HepG2 (cell line): Measurements from ENCODE around the gene PPP1R7. TPM values are rescaled to one million over a fixed set of nuclear protein-coding genes. Genes with fewer than 3 reads are reported as not detected.

Experiments used
- CHCHD3 ChIP-seq: sonication (generic); formaldehyde crosslinking; IDR thresholded peaks from 2 replicates; pipeline ENCODE4 v1.8.0; 2022; ENCODE audit warnings: mild to moderate bottlenecking, missing genetic modification reagents, moderate library complexity
- ZBTB7A ChIP-seq: sonication (generic); formaldehyde crosslinking; IDR thresholded peaks from 2 replicates; pipeline ENCODE4 v1.8.0; 2022; ENCODE audit warnings: mild to moderate bottlenecking, missing genetic modification reagents
- ZNF333 ChIP-seq: sonication (generic); formaldehyde crosslinking; IDR thresholded peaks from 2 replicates; pipeline ENCODE4 v1.4.0; 2020; ENCODE audit warnings: mild to moderate bottlenecking, missing genetic modification reagents, borderline replicate concordance
- ZNF557 ChIP-seq: sonication (generic); formaldehyde crosslinking; IDR thresholded peaks from 2 replicates; pipeline ENCODE4 v1.4.0; 2020; ENCODE audit warnings: missing genetic modification reagents
- ZNF7 ChIP-seq: IDR thresholded peaks from 2 replicates; pipeline ENCODE4 v1.6.1; 2016; ENCODE audit warnings: missing biosample characterization, missing genetic modification reagents
- ZNF75D ChIP-seq: sonication (generic); formaldehyde crosslinking; IDR thresholded peaks from 2 replicates; pipeline ENCODE4 v1.8.1; 2023; ENCODE audit warnings: missing genetic modification reagents, mild to moderate bottlenecking, borderline replicate concordance
- polyA plus RNA-seq, 8 experiments: library from polyadenylated mRNA; depleted of rRNA in 3 of 8; stranded (reverse) in 7 of 8; unstranded in 1 of 8; fragments of >200 nt; fragmentation: Illumina TruSeq in 4 of 8; extraction: Trizol in 4 of 8; gene quantifications; 2 replicates each; pipeline versions ENCODE4 v1.2.1 to v1.2.3, GENCODE V29; 2011 to 2016; ENCODE audit warnings: low read depth in 4 of 8, missing spikeins in 1 of 8, mixed read lengths in 1 of 8; ENCODE audit not compliant: insufficient read depth in 1 of 8
- total RNA-seq, 5 experiments: library from RNA; depleted of rRNA; stranded (reverse); fragments of >200 nt; fragmentation: Illumina TruSeq; extraction: Trizol; gene quantifications; 2 replicates each; pipeline ENCODE4 v1.2.3, GENCODE V29; 2016; ENCODE audit warnings: low read depth in 1 of 5
- TF ChIP-seq, protein P1 (sequence below): sonication (generic); formaldehyde crosslinking; IDR thresholded peaks from 2 replicates; pipeline ENCODE4 v1.5.0; 2020; ENCODE audit warnings: mild to moderate bottlenecking, missing genetic modification reagents, moderate library complexity
- TF ChIP-seq, protein P2 (sequence below): sonication (generic); formaldehyde crosslinking; IDR thresholded peaks from 2 replicates; pipeline ENCODE4 v1.4.0; 2020; ENCODE audit warnings: missing genetic modification reagents
- TF ChIP-seq, protein P3 (sequence below): conservative IDR thresholded peaks from 2 replicates; pipeline ENCODE4 v1.6.1; 2018; ENCODE audit warnings: missing genetic modification reagents
- TF ChIP-seq, protein P4 (sequence below): sonication (generic); formaldehyde crosslinking; IDR thresholded peaks from 2 replicates; pipeline ENCODE4 v1.5.0; 2020; ENCODE audit warnings: missing genetic modification reagents
- TF ChIP-seq, protein P5 (sequence below), 2 experiments: sonication (generic) in 1 of 2; formaldehyde crosslinking in 1 of 2; IDR thresholded peaks; 2 replicates each; pipeline versions ENCODE4 v1.6.1 to v1.9.0; 2014 to 2022; ENCODE audit warnings: antibody characterized with exemption in 1 of 2, borderline replicate concordance in 1 of 2, inconsistent platforms in 1 of 2, low read depth in 1 of 2, missing genetic modification reagents in 1 of 2
- TF ChIP-seq, protein P6 (sequence below): sonication (generic); formaldehyde crosslinking; IDR thresholded peaks from 2 replicates; pipeline ENCODE4 v1.4.0; 2020; ENCODE audit warnings: missing genetic modification reagents

The PPP1R7 gene
- total and polyA plus RNA-seq, 2 of the 13 experiments (the other 11 are each of a cell fraction or from before 2014, with no cell fraction given) = 33.3 to 67.9 TPM

DNA sequence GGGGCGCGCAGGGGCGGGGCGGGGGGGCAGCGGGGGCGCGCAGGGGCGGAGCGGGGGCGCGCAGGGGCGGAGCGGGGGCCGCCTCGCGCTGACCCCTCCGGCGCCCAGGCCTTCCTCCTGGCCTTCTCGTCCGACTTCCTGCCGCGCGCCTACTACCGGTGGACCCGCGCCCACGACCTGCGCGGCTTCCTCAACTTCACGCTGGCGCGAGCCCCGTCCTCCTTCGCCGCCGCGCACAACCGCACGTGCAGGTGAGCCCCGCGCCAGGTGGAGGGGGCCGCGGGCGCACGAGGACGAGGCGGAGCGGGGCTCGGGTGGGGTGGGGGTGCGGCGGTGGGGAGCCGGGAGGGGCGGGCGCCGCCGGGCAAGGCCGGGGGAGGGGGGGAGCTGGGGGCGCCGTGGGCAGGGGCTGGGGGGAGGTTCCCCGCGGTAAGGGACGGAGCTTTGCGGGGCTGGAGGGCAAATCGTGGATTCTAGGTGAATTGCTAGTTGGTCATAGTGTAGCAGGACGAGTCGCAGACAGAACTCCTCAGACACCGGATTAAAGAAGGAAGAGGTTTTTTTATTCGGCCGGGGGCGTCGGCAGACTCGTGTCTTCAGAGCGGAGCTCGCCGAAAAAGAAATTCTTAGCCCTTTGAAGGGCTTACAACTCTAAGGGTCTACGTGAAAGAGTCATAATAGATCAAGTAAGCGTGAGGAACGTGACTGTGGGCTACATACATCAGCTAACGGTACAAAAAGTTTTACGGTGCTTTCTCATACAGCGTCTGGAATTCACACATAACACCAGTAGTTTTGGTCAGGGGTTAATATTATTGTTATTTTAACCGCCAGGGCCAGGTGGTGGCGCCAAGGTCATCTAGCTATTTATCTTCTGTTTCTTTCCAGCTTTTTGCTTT is 68.1 kb downstream of the PPP1R7 start (continued):
- TF ChIP-seq, protein P1, sequence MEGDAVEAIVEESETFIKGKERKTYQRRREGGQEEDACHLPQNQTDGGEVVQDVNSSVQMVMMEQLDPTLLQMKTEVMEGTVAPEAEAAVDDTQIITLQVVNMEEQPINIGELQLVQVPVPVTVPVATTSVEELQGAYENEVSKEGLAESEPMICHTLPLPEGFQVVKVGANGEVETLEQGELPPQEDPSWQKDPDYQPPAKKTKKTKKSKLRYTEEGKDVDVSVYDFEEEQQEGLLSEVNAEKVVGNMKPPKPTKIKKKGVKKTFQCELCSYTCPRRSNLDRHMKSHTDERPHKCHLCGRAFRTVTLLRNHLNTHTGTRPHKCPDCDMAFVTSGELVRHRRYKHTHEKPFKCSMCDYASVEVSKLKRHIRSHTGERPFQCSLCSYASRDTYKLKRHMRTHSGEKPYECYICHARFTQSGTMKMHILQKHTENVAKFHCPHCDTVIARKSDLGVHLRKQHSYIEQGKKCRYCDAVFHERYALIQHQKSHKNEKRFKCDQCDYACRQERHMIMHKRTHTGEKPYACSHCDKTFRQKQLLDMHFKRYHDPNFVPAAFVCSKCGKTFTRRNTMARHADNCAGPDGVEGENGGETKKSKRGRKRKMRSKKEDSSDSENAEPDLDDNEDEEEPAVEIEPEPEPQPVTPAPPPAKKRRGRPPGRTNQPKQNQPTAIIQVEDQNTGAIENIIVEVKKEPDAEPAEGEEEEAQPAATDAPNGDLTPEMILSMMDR = peak; percentile 73
- TF ChIP-seq, protein P2, sequence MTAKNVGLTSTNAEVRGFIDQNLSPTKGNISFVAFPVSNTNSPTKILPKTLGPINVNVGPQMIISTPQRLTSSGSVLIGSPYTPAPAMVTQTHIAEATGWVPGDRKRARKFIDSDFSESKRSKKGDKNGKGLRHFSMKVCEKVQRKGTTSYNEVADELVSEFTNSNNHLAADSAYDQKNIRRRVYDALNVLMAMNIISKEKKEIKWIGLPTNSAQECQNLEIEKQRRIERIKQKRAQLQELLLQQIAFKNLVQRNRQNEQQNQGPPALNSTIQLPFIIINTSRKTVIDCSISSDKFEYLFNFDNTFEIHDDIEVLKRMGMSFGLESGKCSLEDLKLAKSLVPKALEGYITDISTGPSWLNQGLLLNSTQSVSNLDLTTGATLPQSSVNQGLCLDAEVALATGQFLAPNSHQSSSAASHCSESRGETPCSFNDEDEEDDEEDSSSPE (CRISPR knock-in tag) = peak; percentile 72
- TF ChIP-seq ZNF75D (CRISPR knock-in tag) (no peak), CHCHD3 (CRISPR knock-in tag) (peak; percentile 92; the same call in 1 of the 2 replicates), ZNF7 (no peak), ZNF333 (peak; percentile 6; the same call in 1 of the 2 replicates), ZNF557 (CRISPR knock-in tag) (no peak), ZBTB7A (CRISPR knock-in tag) (peak; percentile 91)
- TF ChIP-seq, protein P3, sequence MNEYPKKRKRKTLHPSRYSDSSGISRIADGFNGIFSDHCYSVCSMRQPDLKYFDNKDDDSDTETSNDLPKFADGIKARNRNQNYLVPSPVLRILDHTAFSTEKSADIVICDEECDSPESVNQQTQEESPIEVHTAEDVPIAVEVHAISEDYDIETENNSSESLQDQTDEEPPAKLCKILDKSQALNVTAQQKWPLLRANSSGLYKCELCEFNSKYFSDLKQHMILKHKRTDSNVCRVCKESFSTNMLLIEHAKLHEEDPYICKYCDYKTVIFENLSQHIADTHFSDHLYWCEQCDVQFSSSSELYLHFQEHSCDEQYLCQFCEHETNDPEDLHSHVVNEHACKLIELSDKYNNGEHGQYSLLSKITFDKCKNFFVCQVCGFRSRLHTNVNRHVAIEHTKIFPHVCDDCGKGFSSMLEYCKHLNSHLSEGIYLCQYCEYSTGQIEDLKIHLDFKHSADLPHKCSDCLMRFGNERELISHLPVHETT (CRISPR knock-in tag) = peak; percentile 16; the same call in 1 of the 2 replicates
- TF ChIP-seq, protein P4, sequence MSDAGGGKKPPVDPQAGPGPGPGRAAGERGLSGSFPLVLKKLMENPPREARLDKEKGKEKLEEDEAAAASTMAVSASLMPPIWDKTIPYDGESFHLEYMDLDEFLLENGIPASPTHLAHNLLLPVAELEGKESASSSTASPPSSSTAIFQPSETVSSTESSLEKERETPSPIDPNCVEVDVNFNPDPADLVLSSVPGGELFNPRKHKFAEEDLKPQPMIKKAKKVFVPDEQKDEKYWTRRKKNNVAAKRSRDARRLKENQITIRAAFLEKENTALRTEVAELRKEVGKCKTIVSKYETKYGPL (CRISPR knock-in tag) = no peak
- TF ChIP-seq, protein P5, sequence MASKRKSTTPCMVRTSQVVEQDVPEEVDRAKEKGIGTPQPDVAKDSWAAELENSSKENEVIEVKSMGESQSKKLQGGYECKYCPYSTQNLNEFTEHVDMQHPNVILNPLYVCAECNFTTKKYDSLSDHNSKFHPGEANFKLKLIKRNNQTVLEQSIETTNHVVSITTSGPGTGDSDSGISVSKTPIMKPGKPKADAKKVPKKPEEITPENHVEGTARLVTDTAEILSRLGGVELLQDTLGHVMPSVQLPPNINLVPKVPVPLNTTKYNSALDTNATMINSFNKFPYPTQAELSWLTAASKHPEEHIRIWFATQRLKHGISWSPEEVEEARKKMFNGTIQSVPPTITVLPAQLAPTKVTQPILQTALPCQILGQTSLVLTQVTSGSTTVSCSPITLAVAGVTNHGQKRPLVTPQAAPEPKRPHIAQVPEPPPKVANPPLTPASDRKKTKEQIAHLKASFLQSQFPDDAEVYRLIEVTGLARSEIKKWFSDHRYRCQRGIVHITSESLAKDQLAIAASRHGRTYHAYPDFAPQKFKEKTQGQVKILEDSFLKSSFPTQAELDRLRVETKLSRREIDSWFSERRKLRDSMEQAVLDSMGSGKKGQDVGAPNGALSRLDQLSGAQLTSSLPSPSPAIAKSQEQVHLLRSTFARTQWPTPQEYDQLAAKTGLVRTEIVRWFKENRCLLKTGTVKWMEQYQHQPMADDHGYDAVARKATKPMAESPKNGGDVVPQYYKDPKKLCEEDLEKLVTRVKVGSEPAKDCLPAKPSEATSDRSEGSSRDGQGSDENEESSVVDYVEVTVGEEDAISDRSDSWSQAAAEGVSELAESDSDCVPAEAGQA (IDR thresholded peaks at IDR 0.05; ENCODE audit: low read depth) = peak; percentile 46; the same call in 1 of the 2 replicates
- TF ChIP-seq, protein P5 (CRISPR knock-in tag; IDR thresholded peaks at IDR 0.05; ENCODE audit: borderline replicate concordance) = no peak; the same call in 1 of the 2 replicates
- TF ChIP-seq, protein P6, sequence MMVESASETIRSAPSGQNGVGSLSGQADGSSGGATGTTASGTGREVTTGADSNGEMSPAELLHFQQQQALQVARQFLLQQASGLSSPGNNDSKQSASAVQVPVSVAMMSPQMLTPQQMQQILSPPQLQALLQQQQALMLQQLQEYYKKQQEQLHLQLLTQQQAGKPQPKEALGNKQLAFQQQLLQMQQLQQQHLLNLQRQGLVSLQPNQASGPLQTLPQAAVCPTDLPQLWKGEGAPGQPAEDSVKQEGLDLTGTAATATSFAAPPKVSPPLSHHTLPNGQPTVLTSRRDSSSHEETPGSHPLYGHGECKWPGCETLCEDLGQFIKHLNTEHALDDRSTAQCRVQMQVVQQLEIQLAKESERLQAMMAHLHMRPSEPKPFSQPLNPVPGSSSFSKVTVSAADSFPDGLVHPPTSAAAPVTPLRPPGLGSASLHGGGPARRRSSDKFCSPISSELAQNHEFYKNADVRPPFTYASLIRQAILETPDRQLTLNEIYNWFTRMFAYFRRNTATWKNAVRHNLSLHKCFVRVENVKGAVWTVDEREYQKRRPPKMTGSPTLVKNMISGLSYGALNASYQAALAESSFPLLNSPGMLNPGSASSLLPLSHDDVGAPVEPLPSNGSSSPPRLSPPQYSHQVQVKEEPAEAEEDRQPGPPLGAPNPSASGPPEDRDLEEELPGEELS = 0 out of 2 replicates have a peak, but pooled peaks have one; percentile 16
